Endothelial cell (in vitro differentiated cells): ENCODE measurements around the gene ARL5C. TPM values are rescaled to one million over a fixed set of nuclear protein-coding genes. Genes with fewer than 3 reads are reported as not detected.
A peak's percentile ranks its signal among the peaks of the same experiment; 100 is the strongest.

Experiments used
- DNase-seq: peaks from one replicate; pipeline ENCODE4 v3.0.0; 2021; ENCODE audit warnings: low spot score
- H3K27ac Mint-ChIP-seq: one replicate; pipeline ENCODE4 v1.8.0; 2021; ENCODE audit warnings: mixed read lengths, inconsistent platforms; ENCODE audit not compliant: unreplicated experiment
- H3K27me3 Mint-ChIP-seq: one replicate; pipeline ENCODE4 v1.8.0; 2021; ENCODE audit warnings: mild to moderate bottlenecking, moderate library complexity, mixed read lengths, inconsistent platforms; ENCODE audit not compliant: unreplicated experiment
- H3K36me3 Mint-ChIP-seq: one replicate; pipeline ENCODE4 v1.8.0; 2021; ENCODE audit warnings: mild to moderate bottlenecking, low read depth, mixed read lengths, inconsistent platforms; ENCODE audit not compliant: unreplicated experiment
- H3K4me1 Mint-ChIP-seq: one replicate; pipeline ENCODE4 v1.8.0; 2021; ENCODE audit warnings: mild to moderate bottlenecking, mixed read lengths, inconsistent platforms; ENCODE audit not compliant: unreplicated experiment
- H3K4me3 Mint-ChIP-seq: one replicate; pipeline ENCODE4 v1.8.0; 2021; ENCODE audit warnings: mild to moderate bottlenecking, mixed read lengths, inconsistent platforms; ENCODE audit not compliant: unreplicated experiment
- H3K9me3 Mint-ChIP-seq: one replicate; pipeline ENCODE4 v1.8.0; 2021; ENCODE audit warnings: mixed read lengths, inconsistent platforms; ENCODE audit not compliant: unreplicated experiment
- CTCF ChIP-seq: fragments of 200-600 bp; sonication (generic); IDR thresholded peaks from one replicate; pipeline ENCODE4 v1.5.0; 2021; ENCODE audit warnings: antibody characterized with exemption; ENCODE audit not compliant: unreplicated experiment
- total RNA-seq: library from RNA; stranded (reverse); fragmentation: NEBNext Ultra II Directional; extraction: Animal tissue kit (Norgen Biotek cat#: 25700); gene quantifications from one replicate; pipeline ENCODE4 v1.2.1, GENCODE V29; 2021; ENCODE audit not compliant: unreplicated experiment

Gene ARL5C
- total RNA-seq, 1 donor from 2014 or later = not detected

- DNase-seq = no peak
These were observed 29.1 kb upstream of the ARL5C start for GRCh38 chr17:39194985-39195524.

GRCh38 chr17:39194089-39194984 is 28.4 kb upstream of the ARL5C start:
- Mint-ChIP-seq H3K9me3 (no peaks in the 10 kb centered on the region), H3K4me3 (peak overlapping the region; percentile 48), H3K36me3 (peaks cover 18% of the 10 kb centered on the region), H3K27me3 (peaks cover 7% of the 10 kb centered on the region), H3K4me1 (peaks cover 31% of the 10 kb centered on the region), H3K27ac (peak overlapping the region; percentile 80)
- peak; percentile 56 for DNase-seq
- no peak for TF ChIP-seq CTCF

More at GRCh38 chr17:39194985-39195524, 29.1 kb upstream of the ARL5C start:
- Mint-ChIP-seq H3K4me3 (no peak overlapping the region), H3K27me3 (peaks cover 12% of the 10 kb centered on the region), H3K9me3 (no peaks in the 10 kb centered on the region), H3K27ac (no peak overlapping the region), H3K4me1 (peaks cover 38% of the 10 kb centered on the region), H3K36me3 (peaks cover 18% of the 10 kb centered on the region)
- no peak for TF ChIP-seq CTCF

- no peak for DNase-seq
- no peak overlapping the region for H3K27ac Mint-ChIP-seq
- no peak for TF ChIP-seq CTCF
- H3K36me3 Mint-ChIP-seq = peaks cover 18% of the 10 kb centered on the region
- no peak overlapping the region for H3K4me3 Mint-ChIP-seq
- H3K9me3 Mint-ChIP-seq = no peaks in the 10 kb centered on the region
- peaks cover 23% of the 10 kb centered on the region for H3K4me1 Mint-ChIP-seq
- H3K27me3 Mint-ChIP-seq = peaks cover 7% of the 10 kb centered on the region
These were observed 27.4 kb upstream of the ARL5C start for GRCh38 chr17:39193346-39193745.

- H3K27ac Mint-ChIP-seq = no peak overlapping the region
- peak overlapping the region; percentile 14 for H3K4me3 Mint-ChIP-seq
- DNase-seq = no peak
- H3K9me3 Mint-ChIP-seq = no peaks in the 10 kb centered on the region
- no peak for TF ChIP-seq CTCF
- H3K36me3 Mint-ChIP-seq = peaks cover 18% of the 10 kb centered on the region
- peaks cover 7% of the 10 kb centered on the region for H3K27me3 Mint-ChIP-seq
- peaks cover 23% of the 10 kb centered on the region for H3K4me1 Mint-ChIP-seq
These were observed 26.9 kb upstream of the ARL5C start for GRCh38 chr17:39192901-39193300.
